ENCODE measurements around the gene IFNA13.
A peak's percentile ranks its signal among the peaks of the same experiment; 100 is the strongest.
"Not testable (repeated sequence)": the region's sequence is repeated elsewhere in the genome, so short reads cannot be mapped to it uniquely, and the experiment has no call there.

IFNA13 gene

DNA sequence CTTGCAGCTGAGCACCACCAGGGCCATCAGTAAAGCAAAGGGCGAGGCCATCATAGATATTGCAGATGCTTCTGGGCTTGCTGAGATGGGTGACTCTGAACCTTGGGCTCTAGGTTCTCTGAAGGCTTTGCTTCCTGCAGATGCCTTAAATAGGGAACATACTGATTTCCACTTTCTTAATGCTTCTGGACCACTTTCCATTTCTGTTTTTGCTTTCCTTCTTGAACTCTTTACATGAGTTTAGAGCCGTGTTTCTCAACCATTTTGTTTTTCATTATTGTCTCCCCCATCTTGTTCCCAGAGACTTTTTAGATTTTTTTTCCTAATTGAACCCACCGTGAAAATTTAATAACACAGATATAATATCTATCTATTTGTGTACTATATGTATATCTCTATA is at the start of gene IFNA13:
Gene IFNA13 (minus strand): TSS at position 101 of the 400 bp plus-strand sequence. CDS start 47 bp downstream, at position 54.
- DNase-seq, result no peak

- DNase-seq, result no peak
Measured at GRCh38 chr9:21415493-21416267, 47.8 kb upstream of the IFNA13 start.

GRCh38 chr9:21414220-21414940 is 46.5 kb upstream of the IFNA13 start:
- DNase-seq, result no peak

- no peak for DNase-seq
Measured at GRCh38 chr9:21413624-21414023, 45.8 kb upstream of the IFNA13 start.

DNA sequence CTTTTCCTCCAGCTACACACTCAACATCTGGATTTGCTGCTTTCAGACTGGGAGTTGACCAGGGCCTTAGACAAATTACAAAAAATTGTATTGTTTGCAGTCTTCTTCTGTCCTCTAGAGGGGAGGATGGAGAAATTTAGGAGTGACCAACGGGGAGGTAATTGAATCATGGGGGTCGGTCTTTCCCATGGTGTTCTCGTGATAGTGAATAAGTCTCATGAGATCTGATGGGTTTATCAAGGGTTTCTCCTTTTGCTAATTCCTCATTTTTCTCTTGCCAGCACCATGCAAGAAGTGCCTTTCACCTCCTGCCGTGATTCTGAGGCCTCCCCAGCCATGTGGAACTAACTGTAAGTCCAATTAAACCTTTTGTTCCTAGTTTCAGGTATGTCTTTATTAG is 45.3 kb upstream of the IFNA13 start:
- DNase-seq, result no peak

DNA sequence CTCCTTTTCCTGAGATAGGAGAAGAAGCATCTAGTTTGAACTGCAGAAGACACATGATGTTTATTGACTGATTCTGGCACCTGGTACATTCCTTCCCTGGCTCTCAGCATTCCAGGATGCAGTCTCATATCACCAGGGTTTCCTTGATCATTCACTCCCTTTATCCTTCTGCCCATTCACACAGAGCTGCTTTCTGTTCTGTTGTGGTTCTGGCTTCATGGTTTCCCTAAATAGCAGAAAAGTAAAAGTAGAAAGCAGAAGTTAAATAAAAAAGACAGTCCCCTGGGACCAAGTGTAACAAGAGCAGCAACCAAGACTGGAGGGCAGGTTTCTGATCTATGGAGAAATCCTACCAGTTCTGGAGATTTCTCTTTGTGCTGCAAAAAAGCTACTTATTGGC is 44.2 kb upstream of the IFNA13 start:
- DNase-seq, result no peak

GRCh38 chr9:21408817-21409216 is 41.0 kb upstream of the IFNA13 start, which contains the start of gene IFNA8:
Gene IFNA8 (plus strand): TSS chr9:21409117. CDS start chr9:21409177, 60 bp downstream.
- DNase-seq, result no peak

DNA sequence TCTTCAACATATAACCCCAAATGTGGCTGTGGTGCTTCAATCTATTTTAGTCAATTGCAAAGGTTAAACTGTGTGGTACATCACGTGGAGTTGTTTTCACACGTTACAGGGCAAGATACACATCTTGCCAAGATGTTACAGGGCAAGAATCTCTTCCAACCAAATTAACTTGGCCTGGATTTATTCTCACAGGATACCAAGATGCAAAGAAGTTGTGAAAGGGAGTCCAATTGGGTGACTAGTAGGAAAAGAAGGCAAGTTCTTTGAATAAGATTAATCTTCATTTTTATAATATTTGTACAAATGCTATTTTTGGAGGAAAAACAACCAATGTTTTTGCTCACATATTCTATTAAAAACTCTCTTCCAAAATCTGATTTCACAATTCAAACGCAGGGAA is 36.3 kb upstream of the IFNA13 start:
- DNase-seq, result no peak

DNA sequence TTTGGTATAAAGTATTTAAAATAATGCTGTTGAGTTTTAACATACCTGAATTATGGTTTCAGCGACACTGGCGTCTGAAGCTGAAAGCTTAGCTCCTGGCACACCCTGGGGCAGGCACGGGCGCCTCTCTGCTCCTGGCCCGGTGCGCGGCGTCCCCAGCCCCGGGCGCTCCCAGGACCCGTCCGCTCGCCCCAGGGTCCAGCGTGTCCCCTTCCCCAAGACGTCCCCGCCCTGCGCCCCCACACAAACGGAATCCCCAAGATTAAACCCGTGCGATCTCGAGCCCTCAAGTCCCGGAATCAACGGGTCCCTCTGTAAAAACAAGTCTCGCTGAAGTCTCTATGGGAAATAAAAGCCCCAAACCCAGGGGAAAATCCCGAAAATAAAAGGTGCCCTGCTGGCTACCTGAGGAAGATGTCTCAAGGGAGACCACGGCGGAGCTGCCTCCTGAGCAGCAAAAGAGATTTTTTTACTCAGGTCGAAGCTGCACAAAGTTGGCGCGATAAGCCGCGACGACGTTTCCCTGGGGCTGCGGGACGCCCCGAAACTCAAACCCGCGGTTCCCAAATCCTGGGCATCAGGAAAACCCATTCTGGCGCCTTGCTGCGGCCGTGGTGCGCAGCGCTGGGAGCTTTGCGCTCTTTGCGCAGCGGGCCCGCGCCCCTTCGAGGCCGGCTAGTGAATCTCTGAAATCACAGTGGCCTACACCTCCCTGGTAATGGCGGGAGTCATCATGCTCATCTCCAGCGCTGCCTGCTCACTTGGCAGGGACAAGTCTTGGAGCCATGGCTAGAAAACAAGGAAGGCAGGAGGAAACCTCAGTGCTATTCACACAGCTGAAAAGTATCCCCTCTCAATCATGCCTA is 34.8 kb upstream of the IFNA13 start:
- no peak for DNase-seq

GRCh38 chr9:21399956-21400355 is 32.1 kb upstream of the IFNA13 start:
- DNase-seq, result no peak

DNA sequence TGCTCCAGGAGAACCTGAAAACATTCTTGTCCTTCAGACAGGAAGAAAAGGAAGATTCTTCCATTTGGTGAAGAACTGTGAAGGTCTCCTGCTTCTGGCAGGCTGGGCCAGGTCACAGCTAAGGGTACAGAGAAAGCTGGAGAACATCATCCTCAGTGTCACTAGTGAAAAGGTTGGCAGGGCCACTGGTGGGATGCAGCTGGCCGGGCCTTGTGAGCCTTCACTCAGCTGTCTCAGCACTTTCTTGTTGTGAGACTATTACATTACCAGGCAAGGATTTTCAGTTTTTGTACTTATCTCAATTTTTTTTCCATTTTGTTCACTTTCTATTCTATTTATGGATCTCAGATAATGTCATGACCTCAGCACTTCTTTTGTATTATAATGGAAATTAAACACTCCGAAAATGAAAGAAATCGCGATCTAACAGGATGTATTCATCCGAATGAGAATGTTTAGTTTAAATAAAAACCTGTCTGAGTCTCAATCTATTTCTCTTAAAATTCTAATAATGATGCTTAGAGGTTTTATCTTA is 31.2 kb upstream of the IFNA13 start:
- DNase-seq, result no peak

DNA sequence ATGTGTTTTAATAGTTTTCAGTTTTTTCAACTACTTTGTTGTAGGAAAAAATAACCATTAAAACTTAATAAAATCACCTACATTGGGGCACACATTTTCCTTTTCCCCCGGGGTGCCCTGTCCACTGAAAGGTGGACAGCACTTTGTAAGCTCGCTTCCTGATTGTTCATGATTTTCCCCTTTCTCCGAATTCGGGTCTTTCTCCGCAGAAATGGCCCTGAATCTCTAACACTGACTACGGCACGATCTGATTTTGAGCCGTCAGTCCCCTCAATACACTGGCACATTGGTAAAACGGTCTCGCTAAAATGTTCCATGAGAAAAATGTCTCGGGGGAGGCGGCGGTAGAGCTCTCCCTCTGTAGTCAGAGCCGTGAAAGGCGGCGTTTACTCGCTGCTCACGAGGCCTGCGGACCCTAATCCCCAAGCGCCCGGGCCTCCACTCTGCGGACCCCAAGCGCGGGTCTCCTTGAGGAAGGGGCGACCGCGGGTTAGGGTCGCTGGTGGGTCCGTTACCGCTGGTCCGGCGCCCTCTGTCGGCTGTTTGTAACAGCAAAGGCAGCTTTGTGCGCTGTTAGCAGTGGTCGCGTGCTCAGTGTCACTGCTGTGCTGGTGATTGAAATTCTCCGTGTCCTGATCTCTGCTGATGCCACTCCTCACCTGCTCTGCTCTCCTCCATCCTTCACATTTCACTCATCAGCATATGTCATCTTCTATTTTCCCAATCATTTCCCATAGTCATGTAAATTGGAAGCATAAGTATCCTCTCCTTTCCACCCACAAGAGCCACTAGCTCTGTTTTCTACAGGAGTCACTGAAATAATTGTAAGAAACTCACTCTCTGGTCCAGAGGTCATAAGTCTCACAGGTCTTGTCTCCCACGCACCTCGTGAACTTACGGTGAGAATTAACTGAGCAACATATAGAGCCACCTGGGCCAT is 28.2 kb upstream of the IFNA13 start:
- peak; percentile 52 to 65 for DNase-seq

DNA sequence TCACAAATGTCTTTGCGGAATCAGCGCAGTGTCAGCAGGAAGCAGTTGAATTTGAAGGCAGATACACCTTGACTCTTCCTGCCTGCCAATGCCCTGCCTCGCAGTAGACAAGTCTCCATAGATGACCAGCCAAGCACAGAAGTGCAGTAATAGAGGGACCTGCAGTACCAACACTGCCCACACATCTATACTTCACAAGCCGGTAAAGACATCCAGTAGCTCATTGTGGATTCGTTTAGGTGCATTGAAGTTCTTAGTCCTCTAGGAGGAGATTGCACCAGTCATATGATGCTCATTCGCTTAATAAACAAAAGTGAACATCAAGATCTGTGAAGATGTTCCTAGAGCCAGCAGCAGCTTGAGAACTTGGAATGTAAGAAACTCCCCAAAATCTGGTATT is 24.4 kb upstream of the IFNA13 start:
- DNase-seq, result no peak

- no peak for DNase-seq
Measured at GRCh38 chr9:21385131-21385670, 17.3 kb upstream of the IFNA13 start, which contains the start of gene IFNA2. Gene IFNA2 (minus strand): TSS chr9:21385398. CDS start chr9:21385329, 69 bp downstream.

DNA sequence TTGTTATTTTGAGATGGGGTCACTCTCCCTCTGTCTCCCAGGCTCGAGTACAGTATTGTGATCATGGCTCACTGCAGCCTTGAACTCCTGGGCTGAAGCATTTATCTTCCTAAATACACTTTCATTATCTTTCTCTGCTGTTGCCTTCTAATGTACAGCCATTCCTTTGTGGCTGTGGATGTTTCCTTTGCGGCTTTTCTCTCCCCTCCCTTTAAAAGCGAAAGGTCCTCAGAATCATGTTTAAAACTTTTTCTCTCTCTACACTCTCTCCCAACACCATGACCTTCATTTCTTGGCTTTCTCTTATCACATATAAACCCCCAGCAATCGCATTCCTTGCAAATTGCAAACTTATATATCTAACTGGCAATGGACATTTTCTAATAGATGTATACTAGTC is 15.8 kb upstream of the IFNA13 start:
- DNase-seq, result no peak

GRCh38 chr9:21381448-21382339 is 13.8 kb upstream of the IFNA13 start:
- DNase-seq, result peak in 1 of 2 experiments; percentile 6

DNA sequence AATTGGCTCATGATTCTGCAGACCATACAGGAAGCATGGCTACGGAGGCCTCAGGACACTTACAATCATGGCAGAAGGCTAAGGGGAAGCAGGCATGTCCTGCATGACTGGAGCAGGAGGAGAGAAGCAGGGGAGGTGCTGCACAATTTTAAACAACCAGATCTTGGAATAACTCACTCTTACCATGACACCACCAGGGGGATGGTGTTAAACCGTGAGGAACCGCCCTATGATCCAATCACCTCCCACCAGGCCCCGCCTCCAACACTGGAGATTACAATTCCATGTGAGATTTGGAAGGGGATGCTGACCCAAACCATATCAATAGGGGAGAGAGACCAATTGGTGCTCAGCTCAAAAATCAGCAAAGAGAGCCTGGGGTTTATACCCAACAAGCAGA is 3.6 kb upstream of the IFNA13 start:
- DNase-seq, result not testable (repeated sequence)

GRCh38 chr9:21367169-21367568 is 688 bp downstream of the IFNA13 start:
- not testable (repeated sequence) for DNase-seq

- DNase-seq, result no peak
Measured at GRCh38 chr9:21362287-21362686, 5.6 kb downstream of the IFNA13 start.

Data from stimulated activated CD4-positive, alpha-beta T cell treated with anti-CD3 and anti-CD28 coated beads, Interleukin-4, amount 100 ng/mL, for 4 hours (primary cell).